Fibroblast of lung (primary cell): ENCODE measurements around the gene COG8. TPM values are rescaled to one million over a fixed set of nuclear protein-coding genes. Genes with fewer than 3 reads are reported as not detected.

Source experiments
- DNase-seq, 2 donors: peaks; one replicate each; pipeline versions ENCODE4 v3.0.0 to v3.0.0-alpha.2; 2010; ENCODE audit warnings: low read depth in 2 of 2
- H2AFZ ChIP-seq: 2 replicates; pipeline ENCODE4 v1.5.1; 2012; ENCODE audit warnings: low read length, control low read depth, inconsistent platforms
- H3K27ac ChIP-seq: 2 replicates; pipeline ENCODE4 v1.5.1; 2011; ENCODE audit warnings: low read length, control low read depth; ENCODE audit not compliant: insufficient read depth
- H3K27me3 ChIP-seq: 2 replicates; pipeline ENCODE4 v1.5.1; 2011; ENCODE audit warnings: mild to moderate bottlenecking, low read length; ENCODE audit not compliant: control insufficient read depth, insufficient read depth
- H3K36me3 ChIP-seq: 2 replicates; pipeline ENCODE4 v1.5.1; 2011; ENCODE audit warnings: low read length; ENCODE audit not compliant: control insufficient read depth, insufficient read depth
- H3K4me1 ChIP-seq: 2 replicates; pipeline ENCODE4 v1.5.1; 2011; ENCODE audit warnings: low read length; ENCODE audit not compliant: control insufficient read depth, insufficient read depth; ENCODE audit errors: extremely low read depth
- H3K4me2 ChIP-seq: 2 replicates; pipeline ENCODE4 v1.5.1; 2011; ENCODE audit warnings: low read length, control low read depth; ENCODE audit not compliant: insufficient read depth; ENCODE audit errors: extremely low read depth
- H3K4me3 ChIP-seq, 4 experiments: fragments of 200-600 bp in 1 of 4; sonication (generic) in 1 of 4; replicated peaks in 1 of 4; 2 replicates each; pipeline ENCODE4 v1.5.1; 2011 to 2016; ENCODE audit warnings: low read length in 4 of 4, low read depth in 3 of 4, mild to moderate bottlenecking in 3 of 4, control low read depth in 2 of 4, inconsistent platforms in 1 of 4, mixed read lengths in 1 of 4; ENCODE audit not compliant: insufficient read depth in 1 of 4; ENCODE audit errors: control extremely low read depth in 1 of 4
- H3K79me2 ChIP-seq: 2 replicates; pipeline ENCODE4 v1.5.1; 2012; ENCODE audit warnings: mild to moderate bottlenecking, low read length, inconsistent platforms; ENCODE audit not compliant: control insufficient read depth, insufficient read depth
- H3K9ac ChIP-seq: 2 replicates; pipeline ENCODE4 v1.5.1; 2011; ENCODE audit warnings: mild to moderate bottlenecking, low read length, control low read depth; ENCODE audit not compliant: insufficient read depth
- H3K9me3 ChIP-seq: 2 replicates; pipeline ENCODE4 v1.5.1; 2012; ENCODE audit warnings: low read depth, low read length; ENCODE audit not compliant: control insufficient read depth, insufficient read depth
- H4K20me1 ChIP-seq: 2 replicates; pipeline ENCODE4 v1.5.1; 2011; ENCODE audit warnings: low read length; ENCODE audit not compliant: control insufficient read depth, insufficient read depth; ENCODE audit errors: extremely low read depth
- EZH2 ChIP-seq: IDR thresholded peaks from 2 replicates; pipeline ENCODE4 v1.5.1; 2012; ENCODE audit warnings: low read length, control low read depth, mild to moderate bottlenecking; ENCODE audit errors: missing control alignments
- polyA plus RNA-seq, 2 donors: library from polyadenylated mRNA; depleted of rRNA in 1 of 2; stranded (reverse) in 1 of 2; unstranded in 1 of 2; fragments of >200 nt; gene quantifications; 2 replicates each; pipeline ENCODE4 v1.2.1, GENCODE V29; 2011 to 2012; ENCODE audit warnings: missing spikeins in 1 of 2
- total RNA-seq: library from RNA; depleted of rRNA; stranded (reverse); fragments of >200 nt; gene quantifications from 2 replicates; pipeline ENCODE4 v1.2.1, GENCODE V29; 2014
- TF ChIP-seq, protein P1 (sequence below), 2 donors: IDR thresholded peaks in 1 of 2; conservative IDR thresholded peaks in 1 of 2; 1 replicate in 1 of 2; 2 replicates in 1 of 2; pipeline ENCODE4 v1.5.1; 2011 to 2012; ENCODE audit warnings: low read length in 2 of 2, control low read depth in 1 of 2, inconsistent platforms in 1 of 2, low read depth in 1 of 2, mild to moderate bottlenecking in 1 of 2

The COG8 gene
- total and polyA plus RNA-seq, 2 donors (not counting 1 experiment from before 2014, with no cell fraction given), result 20.0 to 29.2 TPM

DNA sequence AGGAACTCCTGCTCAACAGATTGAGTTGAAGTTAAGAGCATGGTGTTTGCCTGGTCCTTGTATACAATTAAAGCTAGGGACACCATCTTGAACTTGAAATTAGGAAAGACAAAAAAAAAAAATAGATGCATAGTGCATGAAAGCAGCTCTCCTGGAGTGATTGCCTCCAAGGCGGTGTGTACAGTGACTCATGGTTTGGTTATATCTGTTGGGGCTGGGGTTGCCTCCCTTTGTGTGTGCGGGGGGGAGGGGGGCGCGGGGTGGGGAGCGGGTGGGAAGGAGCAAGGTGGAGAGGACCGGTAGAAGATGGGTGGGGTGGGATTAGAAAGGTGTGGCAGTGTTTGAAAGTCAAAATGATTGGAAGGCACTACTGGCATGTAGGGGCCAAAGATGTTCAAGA lies 8.9 kb upstream of the COG8 start:
- no peak for DNase-seq
- Histone ChIP-seq H3K27ac (no peak overlapping the region), H3K4me2 (no peak overlapping the region), H3K27me3 (no peaks in the 10 kb centered on the region), H3K4me3 (no peak overlapping the region), H3K79me2 (no peaks in the 10 kb centered on the region), H3K9me3 (no peaks in the 10 kb centered on the region), H2AFZ (no peak overlapping the region), H3K9ac (no peak overlapping the region), H3K36me3 (peaks cover 6% of the 10 kb centered on the region), H4K20me1 (no peaks in the 10 kb centered on the region), H3K4me1 (no peaks in the 10 kb centered on the region)
- no peak for TF ChIP-seq EZH2
- TF ChIP-seq, protein P1, sequence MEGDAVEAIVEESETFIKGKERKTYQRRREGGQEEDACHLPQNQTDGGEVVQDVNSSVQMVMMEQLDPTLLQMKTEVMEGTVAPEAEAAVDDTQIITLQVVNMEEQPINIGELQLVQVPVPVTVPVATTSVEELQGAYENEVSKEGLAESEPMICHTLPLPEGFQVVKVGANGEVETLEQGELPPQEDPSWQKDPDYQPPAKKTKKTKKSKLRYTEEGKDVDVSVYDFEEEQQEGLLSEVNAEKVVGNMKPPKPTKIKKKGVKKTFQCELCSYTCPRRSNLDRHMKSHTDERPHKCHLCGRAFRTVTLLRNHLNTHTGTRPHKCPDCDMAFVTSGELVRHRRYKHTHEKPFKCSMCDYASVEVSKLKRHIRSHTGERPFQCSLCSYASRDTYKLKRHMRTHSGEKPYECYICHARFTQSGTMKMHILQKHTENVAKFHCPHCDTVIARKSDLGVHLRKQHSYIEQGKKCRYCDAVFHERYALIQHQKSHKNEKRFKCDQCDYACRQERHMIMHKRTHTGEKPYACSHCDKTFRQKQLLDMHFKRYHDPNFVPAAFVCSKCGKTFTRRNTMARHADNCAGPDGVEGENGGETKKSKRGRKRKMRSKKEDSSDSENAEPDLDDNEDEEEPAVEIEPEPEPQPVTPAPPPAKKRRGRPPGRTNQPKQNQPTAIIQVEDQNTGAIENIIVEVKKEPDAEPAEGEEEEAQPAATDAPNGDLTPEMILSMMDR (conservative IDR thresholded peaks at IDR 0.05 in 1 of 2, IDR thresholded peaks at IDR 0.05 in 1 of 2; ENCODE audit: low read depth in 1 of 2, low read length in 2 of 2), result no peak

- H3K4me1 ChIP-seq, result no peaks in the 10 kb centered on the region
- H3K27ac ChIP-seq, result no peak overlapping the region
- peaks cover 9% of the 10 kb centered on the region for H3K36me3 ChIP-seq
- peaks cover 3% of the 10 kb centered on the region for H3K79me2 ChIP-seq
- H3K4me2 ChIP-seq, result no peak overlapping the region
- DNase-seq, result no peak
- H3K9me3 ChIP-seq, result no peaks in the 10 kb centered on the region
- TF ChIP-seq, protein P1 (conservative IDR thresholded peaks at IDR 0.05 in 1 of 2, IDR thresholded peaks at IDR 0.05 in 1 of 2; ENCODE audit: low read depth in 1 of 2, low read length in 2 of 2), result no peak
- no peak for TF ChIP-seq EZH2
- H3K27me3 ChIP-seq, result no peaks in the 10 kb centered on the region
- H3K9ac ChIP-seq, result no peak overlapping the region
- H3K4me3 ChIP-seq, result no peak overlapping the region
- H2AFZ ChIP-seq, result no peak overlapping the region
- no peaks in the 10 kb centered on the region for H4K20me1 ChIP-seq
Measured at GRCh38 chr16:69346683-69347082, 7.3 kb upstream of the COG8 start.

GRCh38 chr16:69345923-69346322 lies 6.6 kb upstream of the COG8 start:
- H3K4me3 ChIP-seq, result no peak overlapping the region
- DNase-seq, result no peak
- H4K20me1 ChIP-seq, result no peaks in the 10 kb centered on the region
- no peak overlapping the region for H3K9ac ChIP-seq
- peaks cover 9% of the 10 kb centered on the region for H3K36me3 ChIP-seq
- H2AFZ ChIP-seq, result no peak overlapping the region
- no peak overlapping the region for H3K4me2 ChIP-seq
- H3K27me3 ChIP-seq, result no peaks in the 10 kb centered on the region
- H3K79me2 ChIP-seq, result peaks cover 11% of the 10 kb centered on the region
- no peaks in the 10 kb centered on the region for H3K9me3 ChIP-seq
- TF ChIP-seq EZH2, result no peak
- TF ChIP-seq, protein P1 (conservative IDR thresholded peaks at IDR 0.05 in 1 of 2, IDR thresholded peaks at IDR 0.05 in 1 of 2; ENCODE audit: low read depth in 1 of 2, low read length in 2 of 2), result no peak
- H3K27ac ChIP-seq, result no peak overlapping the region
- peaks cover 2% of the 10 kb centered on the region for H3K4me1 ChIP-seq
